HCT116 (cell line): ENCODE results near the gene CHP2. TPM values are rescaled to one million over a fixed set of nuclear protein-coding genes. Genes with fewer than 3 reads are reported as not detected.

ENCODE experiments used
- ATAC-seq: fragments of 200-7000 bp; cut with Tn5 transposase; 2 replicates; pipeline ENCODE4 v1.9.1; 2020; ENCODE audit warnings: mild to moderate bottlenecking, moderate library complexity
- BruUV-seq: library from RNA; stranded (reverse); fragments of 400-500 nt; replicated peaks from 2 replicates; lab custom pipeline; 2021; lab: Mats Ljungman, UMichigan
- CTCF ChIA-PET: fragments of 300-600 bp; sonication (Branson Sonifier 250); formaldehyde crosslinking; loops from one replicate; lab custom pipeline; 2021; ENCODE audit warnings: antibody characterized with exemption; lab: Charles Lee
- POLR2A ChIA-PET: fragments of 300-600, 350-600 bp; sonication (Branson Sonifier 250); formaldehyde crosslinking; loops from one replicate; lab custom pipeline; 2021; ENCODE audit warnings: antibody characterized with exemption; lab: Charles Lee
- RAD21 ChIA-PET, 2 experiments: fragments of 300-600 bp; sonication (Branson Sonifier 250); formaldehyde crosslinking; loops; one replicate each; lab custom pipeline; 2023; ENCODE audit warnings: low total read pairs in 2 of 2; ENCODE audit not compliant: uncharacterized antibody in 2 of 2, unreplicated experiment in 2 of 2, low non-redundant PET in 1 of 2; lab: Charles Lee
- DNase-seq: peaks from one replicate; pipeline ENCODE4 v3.0.0-alpha.2; 2010; ENCODE audit warnings: low read depth, low spot score
- H2AFZ ChIP-seq: fragments of 200-600 bp; shearing (Covaris generic), sonication (generic); 2 replicates; pipeline ENCODE4 v1.6.1; 2017; ENCODE audit warnings: low read depth, mixed run types, mixed read lengths, antibody characterized with exemption, low read length; ENCODE audit not compliant: poor library complexity, severe bottlenecking
- H3K27ac ChIP-seq: 2 replicates; pipeline ENCODE4 v1.5.1; 2012; ENCODE audit warnings: low read depth, low read length
- H3K27me3 ChIP-seq: fragments of 200-600 bp; sonication (generic); 2 replicates; pipeline ENCODE4 v1.6.1; 2016; ENCODE audit warnings: mixed run types, low read length, mixed read lengths; ENCODE audit not compliant: insufficient read depth
- H3K36me3 ChIP-seq, 2 experiments: fragments of 200-500 bp in 1 of 2; fragments of 200-600 bp in 1 of 2; sonication (Bioruptor generic) in 1 of 2; sonication (generic) in 1 of 2; 2 replicates each; pipeline versions ENCODE4 v1.5.1 to v1.6.1; 2014 to 2016; ENCODE audit warnings: low read length in 2 of 2, inconsistent platforms in 1 of 2, mixed read lengths in 1 of 2, mixed run types in 1 of 2; ENCODE audit not compliant: insufficient read depth in 2 of 2, control insufficient read depth in 1 of 2
- H3K4me1 ChIP-seq, 2 experiments: fragments of 200-600 bp in 1 of 2; sonication (generic) in 1 of 2; 2 replicates each; pipeline versions ENCODE4 v1.5.1 to v1.6.1; 2012 to 2017; ENCODE audit warnings: low read length in 2 of 2, inconsistent platforms in 1 of 2, mild to moderate bottlenecking in 1 of 2, mixed read lengths in 1 of 2, mixed run types in 1 of 2, moderate library complexity in 1 of 2; ENCODE audit not compliant: insufficient read depth in 2 of 2, control insufficient read depth in 1 of 2
- H3K4me2 ChIP-seq: fragments of 200-600 bp; sonication (generic); 2 replicates; pipeline ENCODE4 v1.6.1; 2017; ENCODE audit warnings: mixed run types, low read length, mixed read lengths
- H3K4me3 ChIP-seq, 2 experiments: fragments of 200-600 bp in 1 of 2; sonication (generic) in 1 of 2; replicated peaks in 1 of 2; 2 replicates each; pipeline ENCODE4 v1.5.1; 2011 to 2016; ENCODE audit warnings: low read length in 2 of 2, control low read depth in 1 of 2, low read depth in 1 of 2, mild to moderate bottlenecking in 1 of 2, mixed read lengths in 1 of 2, mixed run types in 1 of 2
- H3K79me2 ChIP-seq: fragments of 200-600 bp; sonication (generic); 2 replicates; pipeline ENCODE4 v1.6.1; 2017; ENCODE audit warnings: mild to moderate bottlenecking, mixed run types, low read length, moderate library complexity, mixed read lengths; ENCODE audit not compliant: insufficient read depth
- H3K9ac ChIP-seq: fragments of 200-600 bp; sonication (generic); 2 replicates; pipeline ENCODE4 v1.6.1; 2016; ENCODE audit warnings: low read length, mixed read lengths
- H3K9me2 ChIP-seq: fragments of 200-600 bp; sonication (generic), shearing (Covaris generic); 2 replicates; pipeline ENCODE4 v1.6.1; 2017; ENCODE audit warnings: mixed run types, mild to moderate bottlenecking, moderate library complexity; ENCODE audit not compliant: insufficient read depth
- H3K9me3 ChIP-seq, 2 experiments: fragments of 200-500 bp in 1 of 2; fragments of 200-600 bp in 1 of 2; sonication (Bioruptor generic) in 1 of 2; sonication (generic) in 1 of 2; 2 replicates each; pipeline ENCODE4 v1.6.1; 2014 to 2017; ENCODE audit warnings: low read length in 2 of 2, mixed read lengths in 2 of 2, inconsistent platforms in 1 of 2, low read depth in 1 of 2, mild to moderate bottlenecking in 1 of 2, mixed run types in 1 of 2, moderate library complexity in 1 of 2; ENCODE audit not compliant: control insufficient read depth in 1 of 2, insufficient read depth in 1 of 2
- H4K20me1 ChIP-seq: fragments of 200-600 bp; sonication (generic), shearing (Covaris generic); 2 replicates; pipeline ENCODE4 v1.6.1; 2017; ENCODE audit warnings: mixed run types, mild to moderate bottlenecking, moderate library complexity; ENCODE audit not compliant: insufficient read depth
- CBX3 ChIP-seq: IDR thresholded peaks from 2 replicates; pipeline ENCODE4 v1.6.1; 2012; ENCODE audit warnings: low read depth
- CTCF ChIP-seq, 3 experiments: fragments of 200-600 bp in 1 of 3; sonication (generic) in 1 of 3; IDR thresholded peaks in 2 of 3; conservative IDR thresholded peaks in 1 of 3; 2 replicates each; pipeline ENCODE4 v1.5.1; 2012 to 2017; ENCODE audit warnings: low read depth in 2 of 3, low read length in 2 of 3, antibody characterized with exemption in 1 of 3, borderline replicate concordance in 1 of 3, control low read depth in 1 of 3, mild to moderate bottlenecking in 1 of 3, mixed read lengths in 1 of 3, mixed run types in 1 of 3, moderate library complexity in 1 of 3; ENCODE audit not compliant: insufficient read depth in 1 of 3
- EZH2 ChIP-seq: fragments of 200-600 bp; sonication (generic); IDR thresholded peaks from 2 replicates; pipeline ENCODE4 v1.6.1; 2017; ENCODE audit warnings: antibody characterized with exemption, mixed run types
- EZH2phosphoT487 ChIP-seq: fragments of 200-600 bp; IDR thresholded peaks from 2 replicates; pipeline ENCODE4 v1.6.1; 2018; ENCODE audit warnings: antibody characterized with exemption, borderline replicate concordance
- FOSL1 ChIP-seq: IDR thresholded peaks from 2 replicates; pipeline ENCODE4 v1.6.1; 2012; ENCODE audit warnings: low read depth
- JUND ChIP-seq: IDR thresholded peaks from 2 replicates; pipeline ENCODE4 v1.6.1; 2012
- MAX ChIP-seq: IDR thresholded peaks from 2 replicates; pipeline ENCODE4 v1.6.1; 2012
- POLR2A ChIP-seq: IDR thresholded peaks from 2 replicates; pipeline ENCODE4 v1.7.0; 2011; ENCODE audit warnings: borderline replicate concordance; ENCODE audit not compliant: insufficient read depth, insufficient read length; ENCODE audit errors: extremely low read depth
- SIN3A ChIP-seq: IDR thresholded peaks from 2 replicates; pipeline ENCODE4 v1.6.1; 2012; ENCODE audit warnings: low read depth
- SP1 ChIP-seq: IDR thresholded peaks from 2 replicates; pipeline ENCODE4 v1.6.1; 2012; ENCODE audit warnings: low read depth
- SRF ChIP-seq: IDR thresholded peaks from 2 replicates; pipeline ENCODE4 v1.6.1; 2012; ENCODE audit warnings: low read depth
- TCF7L2 ChIP-seq: IDR thresholded peaks from 2 replicates; pipeline ENCODE4 v1.7.0; 2011; ENCODE audit warnings: borderline replicate concordance, inconsistent platforms; ENCODE audit not compliant: insufficient read depth, insufficient read length; ENCODE audit errors: extremely low read depth
- YY1 ChIP-seq: IDR thresholded peaks from 2 replicates; pipeline ENCODE4 v1.6.1; 2011; ENCODE audit warnings: low read length, low read depth, moderate library complexity, mild to moderate bottlenecking; ENCODE audit not compliant: insufficient replicate concordance; ENCODE audit errors: extremely low read depth
- ZNF274 ChIP-seq: fragments of 200-500 bp; sonication (Bioruptor generic); IDR thresholded peaks from 2 replicates; pipeline ENCODE4 v1.6.1; 2014; ENCODE audit warnings: mild to moderate bottlenecking, low read depth, low read length, inconsistent platforms
- intact Hi-C: fragments of 100-400 bp; cut with micrococcal nuclease; formaldehyde crosslinking; loops from 2 replicates; pipeline ENCODE4 v1.10.0; 2022
- total RNA-seq: library from RNA; stranded (reverse); gene quantifications from one replicate; pipeline ENCODE4 v1.2.1, GENCODE V29; 2021; ENCODE audit not compliant: unreplicated experiment

CHP2 gene
- total RNA-seq, 1 experiment from 2014 or later, result not detected

DNA sequence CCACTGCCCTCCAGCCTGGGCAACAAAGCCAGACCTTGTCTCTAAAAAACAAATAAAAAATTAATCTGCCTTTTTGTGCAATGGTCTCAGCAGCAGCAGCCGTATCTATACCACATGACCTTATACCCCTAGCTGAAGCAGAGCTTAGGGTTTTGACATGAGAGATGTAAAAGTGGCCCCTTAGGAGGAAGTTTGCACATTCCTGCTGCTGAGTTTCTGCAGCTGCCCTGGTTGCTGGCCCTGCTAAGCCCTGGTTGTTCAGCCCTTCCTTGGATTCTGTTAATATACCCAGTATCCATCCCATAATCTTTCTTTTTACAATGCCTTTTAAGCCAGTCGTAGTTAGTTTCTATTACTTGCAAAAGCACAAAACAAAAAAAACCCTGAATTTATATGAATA lies 48.0 kb downstream of the CHP2 start:
- ChIA-PET POLR2A (no interaction called here), CTCF (interaction anchor here (0.7 to 2.5 kb wide), 11 partner anchors 10 to 702 kb away, joined by 3 to 33 read pairs (median 5); no protein-coding TSS in a partner anchor), RAD21 (no interaction called here)
- Histone ChIP-seq H3K4me3 (no peak overlapping the region), H4K20me1 (no peaks in the 10 kb centered on the region), H3K36me3 (no peaks in the 10 kb centered on the region), H2AFZ (peak overlapping the region; percentile 91), H3K9me2 (no peaks in the 10 kb centered on the region), H3K27ac (no peak overlapping the region), H3K9ac (no peak overlapping the region), H3K79me2 (no peaks in the 10 kb centered on the region), H3K4me1 (peaks cover 0 to 13% of the 10 kb centered on the region in 2 experiments; a peak in 2 of 4 replicates), H3K9me3 (no peaks in the 10 kb centered on the region), H3K27me3 (no peaks in the 10 kb centered on the region), H3K4me2 (no peak overlapping the region)
- ATAC-seq, result no peak
- no TSS peak for BruUV-seq
- DNase-seq, result no peak
- intact Hi-C loops, result loop anchor here (1.0 to 5.0 kb wide), 3 partner anchors 65 to 700 kb away; no protein-coding TSS in a partner anchor
- TF ChIP-seq POLR2A, result no peak
- TF ChIP-seq CBX3, result no peak
- TF ChIP-seq SP1, result no peak
- no peak for TF ChIP-seq EZH2
- TF ChIP-seq TCF7L2, result no peak
- no peak for TF ChIP-seq SIN3A
- no peak for TF ChIP-seq ZNF274

GRCh38 chr16:23803591-23804123 lies 48.8 kb downstream of the CHP2 start:
- no peaks in the 10 kb centered on the region for H3K79me2 ChIP-seq
- no peaks in the 10 kb centered on the region for H3K36me3 ChIP-seq
- no peaks in the 10 kb centered on the region for H4K20me1 ChIP-seq
- H3K27ac ChIP-seq, result no peak overlapping the region
- peak; percentile 57 for DNase-seq
- H3K9ac ChIP-seq, result no peak overlapping the region
- intact Hi-C loops, result loop anchor here (1.0 to 5.0 kb wide), 3 partner anchors 66 to 699 kb away; no protein-coding TSS in a partner anchor
- no TSS peak for BruUV-seq
- peak; percentile 95 for ATAC-seq
- no peaks in the 10 kb centered on the region for H3K27me3 ChIP-seq
- H3K4me1 ChIP-seq, result peaks cover 0 to 13% of the 10 kb centered on the region in 2 experiments; a peak in 2 of 4 replicates
- ChIA-PET POLR2A (no interaction called here), RAD21 (interaction anchor here in 1 of 2 experiments (0.9 to 1.0 kb wide), 2 partner anchors 206 to 207 kb away, joined by 3 to 5 read pairs; no protein-coding TSS in a partner anchor), CTCF (interaction anchor here (0.7 to 2.5 kb wide), 10 partner anchors 9 to 701 kb away, joined by 3 to 33 read pairs (median 5); no protein-coding TSS in a partner anchor)
- no peaks in the 10 kb centered on the region for H3K9me2 ChIP-seq
- H3K4me3 ChIP-seq, result no peak overlapping the region
- H3K9me3 ChIP-seq, result no peaks in the 10 kb centered on the region
- peak overlapping the region; percentile 48 for H3K4me2 ChIP-seq
- H2AFZ ChIP-seq, result peak overlapping the region; percentile 91
- no peak for TF ChIP-seq FOSL1
- TF ChIP-seq CBX3, result peak; percentile 67
- no peak for TF ChIP-seq JUND
- TF ChIP-seq POLR2A, result no peak
- no peak for TF ChIP-seq EZH2phosphoT487
- no peak for TF ChIP-seq YY1
- TF ChIP-seq TCF7L2, result no peak
- TF ChIP-seq CTCF (IDR thresholded peaks at IDR 0.05 in 2 of 3, conservative IDR thresholded peaks at IDR 0.05 in 1 of 3; ENCODE audit: borderline replicate concordance in 1 of 3, insufficient read depth in 1 of 3, low read depth in 2 of 3, low read length in 2 of 3), result peak; percentile 58 to 77 (median 67); a peak in 5 of 6 replicates
- TF ChIP-seq MAX, result 0 out of 2 replicates have a peak, but pooled peaks have one; percentile 23
- no peak for TF ChIP-seq SRF
